CD14-positive monocyte (primary cell): ENCODE data around the gene NT5C. TPM values are rescaled to one million over a fixed set of nuclear protein-coding genes. Genes with fewer than 3 reads are reported as not detected.
A peak's percentile ranks its signal among the peaks of the same experiment; 100 is the strongest.

Experiments
- DNase-seq, 3 donors: peaks; one replicate each; pipeline ENCODE4 v3.0.0-alpha.2; 2011 to 2022
- H2AFZ ChIP-seq: 2 replicates; pipeline ENCODE4 v1.6.0; 2012; ENCODE audit warnings: mild to moderate bottlenecking, low read depth, low read length, inconsistent platforms; ENCODE audit not compliant: insufficient read depth, poor library complexity, severe bottlenecking
- H3K27ac ChIP-seq, 2 donors: 1 replicate in 1 of 2; 2 replicates in 1 of 2; pipeline ENCODE4 v1.5.1; 2012 to 2013; ENCODE audit warnings: low read length in 2 of 2, control low read depth in 1 of 2, inconsistent platforms in 1 of 2, low read depth in 1 of 2, mild to moderate bottlenecking in 1 of 2
- H3K27me3 ChIP-seq, 2 donors: one replicate each; pipeline versions ENCODE4 v1.6.0 to v1.6.1; 2011 to 2013; ENCODE audit warnings: low read length in 2 of 2; ENCODE audit not compliant: control insufficient read depth in 2 of 2, insufficient read depth in 2 of 2
- H3K36me3 ChIP-seq, 2 donors: replicated peaks in 1 of 2; 1 replicate in 1 of 2; 2 replicates in 1 of 2; pipeline versions ENCODE4 v1.5.1 to v1.6.1; 2012 to 2013; ENCODE audit warnings: low read length in 2 of 2, control low read depth in 1 of 2, inconsistent platforms in 1 of 2, mild to moderate bottlenecking in 1 of 2; ENCODE audit not compliant: insufficient read depth in 2 of 2, control insufficient read depth in 1 of 2
- H3K4me1 ChIP-seq, 2 donors: 1 replicate in 1 of 2; 2 replicates in 1 of 2; pipeline versions ENCODE4 v1.5.1 to v1.6.1; 2012 to 2013; ENCODE audit warnings: low read length in 2 of 2, control low read depth in 1 of 2, inconsistent platforms in 1 of 2, mild to moderate bottlenecking in 1 of 2, moderate library complexity in 1 of 2; ENCODE audit not compliant: insufficient read depth in 2 of 2, control insufficient read depth in 1 of 2
- H3K4me2 ChIP-seq: replicated peaks from 2 replicates; pipeline ENCODE3; 2012; ENCODE audit warnings: low read length, moderate library complexity, mild to moderate bottlenecking; ENCODE audit not compliant: poor library complexity, severe bottlenecking; ENCODE audit errors: extremely low read depth
- H3K4me3 ChIP-seq, 3 experiments: fragments of 200-600 bp in 1 of 3; sonication (generic) in 1 of 3; replicated peaks in 1 of 3; 1 replicate in 2 of 3; 2 replicates in 1 of 3; pipeline ENCODE4 v1.5.1; 2011 to 2013; ENCODE audit warnings: low read length in 3 of 3, mild to moderate bottlenecking in 3 of 3, control low read depth in 2 of 3, low read depth in 2 of 3, inconsistent platforms in 1 of 3, moderate library complexity in 1 of 3
- H3K79me2 ChIP-seq: 2 replicates; pipeline ENCODE4 v1.6.0; 2012; ENCODE audit warnings: mild to moderate bottlenecking, control low read depth, inconsistent platforms, low read length, moderate library complexity; ENCODE audit not compliant: insufficient read depth
- H3K9ac ChIP-seq: 2 replicates; pipeline ENCODE4 v1.6.0; 2017; ENCODE audit warnings: low read length, mild to moderate bottlenecking; ENCODE audit not compliant: insufficient read depth, poor library complexity, severe bottlenecking
- H3K9me3 ChIP-seq, 2 donors: replicated peaks in 1 of 2; 1 replicate in 1 of 2; 2 replicates in 1 of 2; pipeline versions ENCODE4 v1.5.1 to v1.6.1; 2012 to 2013; ENCODE audit warnings: low read length in 2 of 2, control low read depth in 1 of 2; ENCODE audit not compliant: control insufficient read depth in 1 of 2, insufficient read depth in 1 of 2
- H4K20me1 ChIP-seq: 2 replicates; pipeline ENCODE4 v1.6.0; 2012; ENCODE audit warnings: mild to moderate bottlenecking, low read length, control low read depth, moderate library complexity; ENCODE audit not compliant: insufficient read depth
- H3K27ac Mint-ChIP-seq, 7 donors: one replicate each; pipeline ENCODE4 v1.8.0; 2020; ENCODE audit warnings: mild to moderate bottlenecking in 7 of 7, mixed read lengths in 7 of 7, moderate library complexity in 6 of 7, inconsistent platforms in 2 of 7
- H3K27me3 Mint-ChIP-seq, 3 donors: one replicate each; pipeline ENCODE4 v1.8.0; 2021 to 2022; ENCODE audit warnings: low read depth in 3 of 3, mild to moderate bottlenecking in 3 of 3, mixed read lengths in 3 of 3, moderate library complexity in 3 of 3, inconsistent platforms in 1 of 3
- H3K36me3 Mint-ChIP-seq, 2 donors: one replicate each; pipeline ENCODE4 v1.8.0; 2020; ENCODE audit warnings: mixed read lengths in 2 of 2, inconsistent platforms in 1 of 2, mild to moderate bottlenecking in 1 of 2
- H3K4me1 Mint-ChIP-seq: one replicate; pipeline ENCODE4 v1.8.0; 2020; ENCODE audit warnings: mild to moderate bottlenecking, mixed read lengths
- H3K4me3 Mint-ChIP-seq, 2 donors: one replicate each; pipeline ENCODE4 v1.8.0; 2020; ENCODE audit warnings: mild to moderate bottlenecking in 2 of 2, mixed read lengths in 2 of 2, moderate library complexity in 1 of 2
- H3K9me3 Mint-ChIP-seq, 7 donors: one replicate each; pipeline ENCODE4 v1.8.0; 2020 to 2022; ENCODE audit warnings: mixed read lengths in 7 of 7, mild to moderate bottlenecking in 6 of 7, moderate library complexity in 6 of 7, inconsistent platforms in 2 of 7
- CTCF ChIP-seq: fragments of 200-600 bp; IDR thresholded peaks from one replicate; pipeline ENCODE4 v1.8.0; 2022; ENCODE audit warnings: antibody characterized with exemption, mild to moderate bottlenecking
- WGBS: methylation state at CpG from one replicate; pipeline ENCODE4 v1.1.5; 2013; ENCODE audit warnings: missing lambda C conversion rate; ENCODE audit not compliant: insufficient coverage; 5-methylcytosine and 5-hydroxymethylcytosine counted together
- intact Hi-C, 2 donors: fragments of 100-400 bp; cut with micrococcal nuclease; formaldehyde crosslinking; loops; one replicate each; pipeline versions ENCODE4 v1.15.0 to v1.15.1; 2023
- polyA plus RNA-seq, 3 donors: library from polyadenylated mRNA; depleted of rRNA in 1 of 3; unstranded in 2 of 3; stranded (reverse) in 1 of 3; fragments of 300-500 nt in 2 of 3; fragments of >200 nt in 1 of 3; fragmentation: Illumina TruSeq in 2 of 3; gene quantifications; 1 replicate in 2 of 3; 2 replicates in 1 of 3; pipeline ENCODE4 v1.2.3, GENCODE V29; 2012 to 2021

Gene NT5C
- polyA plus RNA-seq, 3 donors, result 27.8 to 45.6 (median 36.2) TPM

DNA sequence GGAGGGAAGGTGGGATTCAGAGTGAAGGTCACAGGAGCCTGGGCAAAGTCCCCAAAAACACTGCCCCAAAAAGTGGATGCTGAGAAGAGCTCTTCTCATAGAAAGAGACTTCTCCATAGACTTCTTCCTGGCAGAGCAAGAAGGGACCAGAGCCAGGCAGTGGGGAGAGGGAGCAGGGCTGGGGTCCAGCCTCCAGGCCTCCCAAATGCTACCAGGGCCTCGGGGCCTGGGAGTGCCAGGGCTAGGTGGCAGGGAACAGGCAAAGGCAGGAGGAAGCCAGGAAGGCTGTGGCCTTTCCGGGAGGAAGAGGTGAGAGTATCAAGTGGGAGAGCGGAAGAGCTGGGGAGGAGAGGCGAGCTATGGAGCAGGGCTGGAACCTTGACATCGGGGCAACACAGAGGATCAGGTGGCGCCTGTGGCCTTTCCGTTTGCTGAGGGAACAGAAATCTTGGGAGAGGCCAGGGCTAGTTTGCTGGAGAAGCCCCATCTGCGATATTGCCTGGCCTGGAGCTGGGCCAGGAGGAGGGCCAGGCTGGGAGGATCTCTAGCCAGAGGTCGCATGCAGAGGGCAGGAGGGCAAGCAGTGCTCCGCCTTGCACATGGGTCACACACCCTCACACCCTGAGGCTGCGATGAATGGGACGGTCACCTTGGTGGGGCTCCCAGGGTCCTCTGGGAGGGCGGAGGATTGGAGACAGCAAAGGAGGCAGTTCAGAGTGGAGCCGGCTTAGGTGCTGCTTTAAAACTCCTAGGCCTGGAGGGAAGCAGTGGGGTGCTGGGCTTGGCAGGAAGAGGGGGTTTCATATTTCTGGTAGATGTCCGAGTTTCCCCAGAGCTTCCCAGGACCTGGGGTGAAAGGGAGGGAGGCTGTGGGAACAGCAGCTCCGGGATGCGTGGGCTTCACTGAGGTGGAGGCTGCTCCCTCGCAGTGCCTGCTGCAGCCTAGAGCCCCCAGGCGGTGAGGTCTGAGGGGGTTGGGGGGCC is 40.4 kb downstream of the NT5C start:
- Mint-ChIP-seq H3K4me1 (peaks cover 75% of the 10 kb centered on the region), H3K36me3 (peaks cover 8 to 30% of the 10 kb centered on the region in 2 donors), H3K27ac (peak overlapping the region in 6 of 7 donors; percentile 5 to 67 (median 42)), H3K27me3 (peaks cover 0 to 6% (median 2%) of the 10 kb centered on the region in 3 donors), H3K4me3 (peak overlapping the region; percentile 14 to 71), H3K9me3 (no peaks in the 10 kb centered on the region)
- Histone ChIP-seq H3K27me3 (no peaks in the 10 kb centered on the region), H3K36me3 (peaks cover 10 to 11% of the 10 kb centered on the region in 2 donors), H4K20me1 (peaks cover 13% of the 10 kb centered on the region), H3K9ac (no peak overlapping the region), H3K4me2 (peak overlapping the region; percentile 56), H3K4me3 (peak overlapping the region in 1 of 3 experiments; percentile 33), H3K27ac (peak overlapping the region in 1 of 2 donors; percentile 73), H2AFZ (no peak overlapping the region), H3K4me1 (peaks cover 90 to 93% of the 10 kb centered on the region in 2 donors), H3K79me2 (peaks cover 70% of the 10 kb centered on the region), H3K9me3 (no peaks in the 10 kb centered on the region)
- DNase-seq, result no peak
- intact Hi-C loops, result no loop called here
- no peak for TF ChIP-seq CTCF
- over 99% methylated on average over 14 of the region's 19 CpGs for WGBS

DNA sequence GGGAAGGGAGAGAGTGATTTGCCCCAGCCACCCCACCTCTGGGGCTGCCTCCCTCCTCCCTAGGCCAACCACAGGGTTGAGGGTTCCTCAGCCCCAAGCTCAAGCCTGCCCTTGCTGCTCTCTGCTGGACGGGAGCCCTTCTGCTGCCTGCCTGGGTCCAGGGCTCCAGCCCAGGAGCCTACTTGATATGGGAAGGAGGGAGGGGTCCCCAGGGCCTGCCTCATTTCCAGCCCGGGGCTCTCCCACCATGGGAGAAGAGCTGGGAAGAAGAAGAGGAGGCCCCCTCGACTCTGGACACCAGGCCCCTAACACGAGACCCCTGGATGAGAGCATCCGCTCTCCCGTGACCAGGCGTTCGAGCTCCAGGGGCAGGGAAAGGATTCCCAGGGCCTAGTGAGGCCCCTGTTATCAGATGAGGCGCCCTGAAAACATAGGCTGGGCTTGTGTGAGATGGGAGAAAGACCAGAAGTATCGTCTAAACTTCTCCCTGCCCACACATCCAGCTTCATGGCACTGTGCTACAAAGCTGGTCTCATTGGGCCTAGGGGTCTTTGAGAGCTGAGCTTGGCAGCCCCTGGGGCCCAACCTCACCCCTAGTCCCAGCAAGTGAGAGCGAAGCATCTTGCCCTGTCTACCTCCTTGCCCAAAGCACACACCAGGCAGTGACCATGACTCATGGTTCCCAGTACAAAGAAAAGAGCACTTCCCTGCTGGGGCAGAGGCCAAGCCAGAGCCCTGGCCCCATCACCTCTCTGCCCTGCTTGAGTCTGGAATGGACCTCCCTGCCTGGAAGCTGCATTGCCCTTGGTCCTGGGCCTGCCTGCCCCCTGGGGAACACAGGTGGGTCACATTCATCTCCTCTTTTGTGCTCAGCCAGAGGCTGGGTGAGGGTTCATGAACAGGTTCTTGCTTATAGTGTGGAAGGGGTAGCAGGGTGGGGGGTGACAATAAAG is 42.8 kb downstream of the NT5C start:
- H4K20me1 ChIP-seq, result peaks cover 13% of the 10 kb centered on the region
- H3K27ac ChIP-seq, result peak overlapping the region; percentile 88 to 91
- Mint-ChIP-seq H3K27me3 (peaks cover 0 to 6% (median 2%) of the 10 kb centered on the region in 3 donors), H3K27ac (peak overlapping the region; percentile 90 to 96 (median 94)), H3K9me3 (no peaks in the 10 kb centered on the region), H3K36me3 (peaks cover 8 to 17% of the 10 kb centered on the region in 2 donors), H3K4me3 (peak overlapping the region; percentile 86 to 91), H3K4me1 (peaks cover 75% of the 10 kb centered on the region)
- H3K9ac ChIP-seq, result peak overlapping the region; percentile 88
- 71% methylated on average over 8 of the region's 11 CpGs for WGBS
- peaks cover 74 to 79% of the 10 kb centered on the region in 2 donors for H3K4me1 ChIP-seq
- peaks cover 3 to 5% of the 10 kb centered on the region in 2 donors for H3K36me3 ChIP-seq
- peak overlapping the region; percentile 93 for H3K4me2 ChIP-seq
- intact Hi-C loops, result no loop called here
- H3K27me3 ChIP-seq, result no peaks in the 10 kb centered on the region
- peaks cover 58% of the 10 kb centered on the region for H3K79me2 ChIP-seq
- peak overlapping the region; percentile 63 to 97 (median 89) for H3K4me3 ChIP-seq
- peak; percentile 71 to 80 (median 78) for DNase-seq
- peak overlapping the region; percentile 73 for H2AFZ ChIP-seq
- H3K9me3 ChIP-seq, result no peaks in the 10 kb centered on the region
- TF ChIP-seq CTCF, result no peak
